Stimulated activated CD8-positive, alpha-beta memory T cell treated with anti-CD3 and anti-CD28 coated beads, Interleukin-7, amount 100 ng/mL, for 48 hours (primary cell): ENCODE measurements around the gene PPFIA1.
"Not testable (repeated sequence)": the region's sequence is repeated elsewhere in the genome, so short reads cannot be mapped to it uniquely, and the experiment has no call there.

ENCODE experiments used
- DNase-seq, 2 donors: peaks; one replicate each; pipeline ENCODE4 v3.0.0-alpha.2; 2020; ENCODE audit warnings: low read depth in 1 of 2; ENCODE audit errors: extremely low read depth in 1 of 2

PPFIA1 gene

DNA sequence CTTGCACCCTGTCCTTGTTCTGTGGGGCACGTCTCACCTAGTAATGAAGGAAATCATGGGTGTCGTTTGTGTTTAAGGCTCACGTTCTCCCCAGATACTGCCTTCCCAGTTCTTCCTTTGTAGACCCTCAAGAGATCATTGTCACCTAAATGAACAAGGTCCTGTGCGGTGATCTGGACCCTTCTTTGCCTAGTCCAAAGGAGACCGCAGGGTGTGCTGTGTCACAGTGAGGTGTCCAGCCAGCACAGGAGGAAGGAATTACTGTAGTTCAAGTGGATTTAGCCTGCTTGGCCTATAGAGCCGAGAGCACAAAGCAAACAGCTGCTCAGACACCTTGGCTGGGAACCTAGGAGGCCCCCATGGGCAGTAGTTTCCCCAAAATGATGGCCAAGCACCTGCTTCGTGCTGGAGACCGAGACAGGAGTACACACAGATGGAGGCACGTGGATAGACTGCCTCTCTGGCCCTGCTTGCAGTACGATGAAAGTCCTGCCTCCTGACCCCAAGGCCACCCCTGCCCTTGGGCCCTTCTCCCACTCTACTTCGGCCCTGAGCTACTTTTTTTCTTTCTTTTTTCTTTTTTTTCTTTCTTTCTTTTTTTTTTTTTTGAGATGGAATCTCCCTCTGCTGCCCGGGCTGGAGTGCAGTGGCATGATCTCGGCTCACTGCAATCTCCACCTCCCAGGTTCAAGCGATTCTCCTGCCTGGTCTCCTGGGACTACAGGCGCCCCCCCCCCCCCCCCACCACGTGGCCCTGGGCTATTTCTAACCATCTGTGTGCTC is 19.4 kb upstream of the PPFIA1 start:
- DNase-seq = no peak

- no peak for DNase-seq
Measured at GRCh38 chr11:70251659-70252321, 18.7 kb upstream of the PPFIA1 start.

GRCh38 chr11:70252844-70253243 is 17.6 kb upstream of the PPFIA1 start:
- no peak for DNase-seq

DNA sequence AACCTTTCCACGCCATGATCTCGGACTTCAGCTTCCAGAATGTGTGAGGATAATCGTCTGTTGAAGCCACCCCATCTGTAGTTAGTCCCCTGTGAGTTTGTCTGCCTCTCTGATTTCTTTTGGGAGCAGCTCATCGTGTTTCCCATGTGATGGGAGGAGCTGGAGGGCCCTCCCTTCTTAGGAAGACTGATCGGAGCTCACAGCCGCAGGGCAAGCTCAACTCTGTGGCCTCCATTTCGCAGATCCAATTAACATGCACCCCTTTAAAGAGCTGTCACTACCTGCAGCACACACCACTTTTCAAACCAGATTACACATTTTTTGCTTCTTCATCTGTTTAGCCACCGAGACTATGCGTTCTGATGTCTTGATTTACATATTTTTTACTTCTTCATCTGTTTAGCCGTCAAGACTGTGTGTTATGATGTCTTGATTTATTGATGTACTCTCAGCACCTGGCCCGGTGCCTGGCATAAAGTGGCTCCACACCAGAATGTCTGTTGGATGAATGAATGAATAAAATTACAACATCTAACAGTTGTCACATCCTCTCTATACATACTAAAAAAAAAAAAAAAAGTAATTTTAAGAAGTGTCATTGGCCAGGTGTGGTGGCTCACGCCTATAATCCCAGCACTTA is 14.9 kb upstream of the PPFIA1 start:
- no peak for DNase-seq

DNA sequence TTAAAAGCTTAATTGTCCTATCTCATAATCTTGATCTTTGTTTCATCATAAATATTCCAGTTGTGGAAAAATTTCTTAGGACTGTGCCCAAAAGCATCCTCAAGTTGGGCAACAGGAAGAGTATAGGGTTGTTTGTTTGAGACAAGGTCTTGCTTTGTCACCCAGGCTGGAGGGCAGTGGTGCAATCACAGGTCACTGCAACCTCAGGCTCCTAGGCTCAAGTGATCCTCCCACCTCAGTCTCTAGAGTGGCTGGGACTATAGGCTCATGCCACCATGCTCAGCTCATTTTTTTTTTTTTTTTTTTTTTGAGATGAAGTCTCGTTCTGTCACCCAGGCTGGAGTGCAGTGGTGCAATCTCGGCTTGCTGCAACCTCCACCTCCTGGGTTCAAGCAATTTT is 11.4 kb upstream of the PPFIA1 start:
- DNase-seq = not testable (repeated sequence)

DNA sequence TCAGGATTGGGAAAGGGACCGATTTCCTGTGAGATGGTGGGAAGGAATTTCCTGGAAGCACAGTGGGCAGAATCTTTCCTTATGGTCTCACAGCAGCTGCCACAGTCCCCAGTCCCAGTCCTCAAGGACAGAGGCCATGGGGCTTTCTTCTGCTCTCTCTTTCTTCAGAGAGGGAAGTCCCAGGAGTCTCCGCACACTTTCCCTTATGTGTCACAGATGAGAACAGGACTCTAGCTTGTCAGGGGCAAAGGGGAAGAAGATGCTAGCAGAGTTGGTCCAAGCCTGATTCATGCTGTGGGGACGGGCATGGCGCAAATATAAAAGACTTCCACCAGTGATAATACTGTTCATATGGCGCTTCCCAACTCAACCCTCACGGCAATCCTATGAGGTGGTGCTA is 7.5 kb upstream of the PPFIA1 start:
- DNase-seq = no peak

GRCh38 chr11:70263363-70263762 is 7.1 kb upstream of the PPFIA1 start:
- DNase-seq = no peak

DNA sequence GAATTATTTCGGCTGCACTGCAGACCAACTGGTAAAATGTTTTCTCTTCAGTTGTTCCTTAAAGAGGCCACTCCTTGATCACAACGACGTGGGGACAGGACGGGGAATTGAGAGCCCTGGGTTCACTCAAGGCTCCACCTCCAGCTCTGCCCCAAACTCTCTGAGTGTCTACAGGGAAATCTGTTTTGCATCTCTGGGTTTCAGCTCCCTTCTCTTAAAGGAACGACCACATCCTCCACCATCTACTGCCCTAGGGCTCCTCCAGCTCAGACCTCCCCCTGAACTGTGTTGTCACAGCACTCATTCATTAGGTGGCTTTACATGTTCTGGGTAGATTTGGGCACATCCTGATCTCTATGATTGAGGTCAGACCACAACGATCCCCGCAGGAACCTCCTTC is 5.1 kb upstream of the PPFIA1 start:
- no peak for DNase-seq

GRCh38 chr11:70267405-70267950 is 3.0 kb upstream of the PPFIA1 start:
- DNase-seq = no peak

DNA sequence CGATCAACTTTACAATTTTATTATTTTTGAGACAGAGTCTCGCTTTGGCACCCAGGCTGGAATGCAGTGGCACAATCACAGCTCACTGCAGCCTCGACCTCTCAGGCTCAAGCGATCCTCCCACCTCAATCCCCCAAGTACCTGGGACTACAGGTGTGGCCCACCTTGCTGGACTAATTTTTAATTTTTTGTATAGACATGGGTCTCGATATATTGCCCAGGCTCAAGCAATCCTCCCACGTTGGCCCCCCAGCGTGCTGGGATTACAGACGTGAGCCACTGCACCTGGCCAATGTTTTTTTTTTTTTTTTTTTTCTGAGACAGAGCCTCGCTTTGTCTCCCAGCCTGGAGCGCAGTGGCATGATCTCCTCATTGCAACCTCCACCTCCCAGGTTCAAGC is 2.0 kb upstream of the PPFIA1 start:
- no peak for DNase-seq

DNA sequence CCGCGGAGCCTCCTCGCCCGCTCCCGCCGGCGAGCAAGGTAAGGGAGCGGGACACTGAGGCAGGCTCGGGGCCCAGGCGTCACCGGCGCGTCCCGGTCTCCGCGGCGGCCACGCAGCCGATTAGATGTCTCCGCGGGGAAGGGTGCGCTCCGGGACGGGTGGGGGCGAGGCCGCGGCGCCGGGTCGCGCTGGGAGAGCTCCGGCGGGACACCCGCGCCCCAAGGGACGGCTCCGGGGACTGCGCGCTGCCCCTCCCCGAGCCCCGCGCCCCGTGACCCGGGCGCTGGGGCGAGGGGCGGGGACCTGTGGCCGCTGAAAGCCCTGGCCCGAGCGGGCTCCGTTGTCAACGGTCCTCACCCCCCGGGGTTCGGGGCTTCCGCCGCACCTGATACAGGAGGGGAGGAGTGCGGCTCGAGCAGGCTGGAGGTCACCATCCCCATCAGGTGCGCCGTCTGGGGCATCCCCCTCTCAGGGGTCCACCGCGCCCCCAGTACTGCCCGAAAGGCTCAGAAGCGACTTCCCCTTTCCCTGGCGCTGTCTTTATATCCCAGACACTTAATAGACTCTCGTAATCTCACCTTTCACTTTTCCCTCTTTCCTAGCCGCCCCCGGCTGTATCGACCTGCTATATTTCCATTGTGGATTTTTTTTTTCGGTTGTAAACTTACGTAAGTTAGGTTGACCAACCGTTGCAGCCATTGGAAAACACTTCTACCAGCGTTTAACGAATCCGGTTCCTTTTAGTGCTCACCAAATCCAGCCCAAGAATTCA is 573 bp downstream of the PPFIA1 start:
- peak; percentile 2 to 8 for DNase-seq

DNA sequence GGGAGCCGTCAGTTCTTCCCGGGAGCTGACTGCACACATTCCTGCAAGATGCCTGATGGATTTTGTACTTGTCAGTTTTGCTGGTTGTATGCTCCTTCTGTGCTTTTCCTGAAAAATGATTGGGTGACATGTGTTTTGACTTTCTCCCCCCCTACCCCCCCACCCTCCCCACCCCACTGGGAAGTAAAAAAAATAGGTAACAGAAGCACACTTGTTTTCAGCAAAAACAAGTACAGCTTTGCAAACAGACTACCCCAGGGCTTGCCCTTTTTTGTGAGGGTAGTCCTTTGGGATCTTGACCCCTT is 1.1 kb downstream of the PPFIA1 start:
- DNase-seq = no peak

GRCh38 chr11:70272009-70272408 is 1.5 kb downstream of the PPFIA1 start:
- no peak for DNase-seq

- DNase-seq = no peak
Measured at GRCh38 chr11:70278994-70279393, 8.5 kb downstream of the PPFIA1 start.

- no peak for DNase-seq
Measured at GRCh38 chr11:70281156-70281609, 10.7 kb downstream of the PPFIA1 start.

- DNase-seq = no peak
Measured at GRCh38 chr11:70282012-70282411, 11.5 kb downstream of the PPFIA1 start.

GRCh38 chr11:70288721-70289120 is 18.2 kb downstream of the PPFIA1 start:
- no peak for DNase-seq

DNA sequence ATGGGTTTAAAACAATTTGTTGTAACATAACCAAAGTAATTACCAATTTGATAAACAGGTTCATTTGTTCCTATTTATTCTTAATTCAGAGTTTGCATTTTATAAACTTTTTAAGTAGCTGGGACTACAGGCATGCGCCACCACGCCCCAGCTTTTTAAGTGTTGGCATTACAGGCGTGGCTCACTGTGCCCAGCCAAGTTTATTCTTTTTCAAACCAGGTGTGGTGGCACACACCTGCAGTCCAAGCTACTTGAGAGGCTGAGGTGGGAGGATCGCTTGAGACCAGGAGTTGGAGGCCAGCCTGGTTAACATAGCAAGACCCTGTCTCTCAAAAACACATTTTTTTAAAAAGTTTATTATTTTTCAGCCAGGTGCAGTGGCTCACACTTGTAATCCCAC is 19.1 kb downstream of the PPFIA1 start:
- DNase-seq = no peak

DNA sequence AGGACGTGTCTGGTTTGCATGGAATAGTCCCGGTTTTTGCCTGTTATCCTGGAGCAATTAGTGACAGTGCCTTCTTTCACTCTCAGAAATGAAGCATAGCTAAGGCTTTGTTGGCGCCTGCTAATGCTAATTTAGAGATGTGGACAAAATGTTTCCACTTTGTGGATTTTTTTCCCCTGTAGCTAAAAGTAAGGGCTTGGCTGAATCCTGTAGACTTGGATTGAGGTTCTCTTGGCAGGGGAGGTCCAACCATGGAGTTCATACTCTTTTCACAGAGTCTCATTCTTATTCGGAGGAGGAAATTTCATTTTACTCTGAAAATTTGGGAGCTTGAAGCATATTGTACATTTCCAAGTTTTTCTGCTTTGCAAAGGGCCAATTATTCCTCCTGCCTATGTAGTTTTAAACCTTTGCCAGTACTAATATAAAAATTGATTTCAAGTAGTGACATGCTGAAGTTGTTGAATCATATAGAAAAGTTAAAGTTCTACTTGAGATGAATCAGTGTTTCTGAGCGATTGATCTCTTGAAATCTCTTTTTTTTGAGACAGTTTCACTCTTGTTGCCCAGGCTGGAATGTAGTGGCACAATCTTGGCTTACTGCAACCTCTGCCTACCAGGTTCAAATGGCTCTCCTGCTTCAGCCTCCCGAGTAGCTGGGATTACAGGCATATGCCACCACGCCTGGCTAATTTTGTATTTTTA is 20.0 kb downstream of the PPFIA1 start:
- no peak for DNase-seq

DNA sequence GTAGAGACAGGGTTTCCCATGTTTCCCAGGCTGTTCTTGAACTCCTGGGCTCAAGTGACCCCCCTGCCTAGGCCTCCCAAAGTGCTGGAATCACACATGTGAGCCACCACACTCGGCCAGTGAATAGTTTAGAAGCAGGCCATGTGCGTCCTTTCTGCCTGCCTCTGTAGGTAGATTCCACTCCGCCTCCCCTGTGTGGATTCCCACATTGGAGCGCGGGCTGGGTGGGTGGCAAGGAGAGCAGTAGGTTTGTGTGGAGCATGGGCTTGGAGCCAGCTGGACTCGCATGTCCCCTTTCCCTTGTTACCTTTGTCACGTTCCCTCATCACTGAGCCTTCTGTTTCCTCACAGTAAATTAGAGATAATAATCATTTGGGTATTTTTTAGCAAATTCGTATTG is 21.7 kb downstream of the PPFIA1 start:
- DNase-seq = no peak

- DNase-seq = no peak
Measured at GRCh38 chr11:70292863-70293262, 22.4 kb downstream of the PPFIA1 start.
